A549 (cell line): Measurements from ENCODE around the gene NCAM2.

Source experiments
- CHD2 ChIP-seq: fragments of 150-350 bp; IDR thresholded peaks from 2 replicates; pipeline ENCODE4 v1.6.1; 2014; ENCODE audit warnings: low read length; ENCODE audit not compliant: partially characterized antibody
- CHD4 ChIP-seq: fragments of 200-600 bp; sonication (generic); IDR thresholded peaks from 2 replicates; pipeline ENCODE4 v1.6.1; 2016; ENCODE audit warnings: antibody characterized with exemption, mild to moderate bottlenecking, borderline replicate concordance
- CTCF ChIP-seq: fragments of >200 bp; sonication (Bioruptor Twin); formaldehyde crosslinking; IDR thresholded peaks from 3 replicates; pipeline ENCODE4 v1.5.1; 2016
- EP300 ChIP-seq, 2 experiments: fragments of >200 bp; sonication (Bioruptor Twin); formaldehyde crosslinking; IDR thresholded peaks; 2 replicates in 1 of 2; 3 replicates in 1 of 2; pipeline ENCODE4 v1.6.1; 2016 to 2017
- ESRRA ChIP-seq: fragments of 150-350 bp; IDR thresholded peaks from 2 replicates; pipeline ENCODE4 v1.6.1; 2014; ENCODE audit warnings: mild to moderate bottlenecking, low read length, borderline replicate concordance
- JUNB ChIP-seq: fragments of >200 bp; sonication (Bioruptor Twin); formaldehyde crosslinking; IDR thresholded peaks from 2 replicates; pipeline ENCODE4 v1.6.1; 2016
- MYC ChIP-seq: IDR thresholded peaks from 2 replicates; pipeline ENCODE4 v1.6.1; 2012; ENCODE audit warnings: mild to moderate bottlenecking, inconsistent platforms, low read length, improper control_type of control experiment, borderline replicate concordance
- POLR2A ChIP-seq: IDR thresholded peaks from 2 replicates; pipeline ENCODE4 v1.6.1; 2012; ENCODE audit warnings: mild to moderate bottlenecking, low read length
- RAD21 ChIP-seq, 2 experiments: fragments of >200 bp in 1 of 2; sonication (Bioruptor Twin) in 1 of 2; formaldehyde crosslinking in 1 of 2; IDR thresholded peaks in 1 of 2; conservative IDR thresholded peaks in 1 of 2; 2 replicates in 1 of 2; 3 replicates in 1 of 2; pipeline ENCODE4 v1.6.1; 2012 to 2018; ENCODE audit warnings: inconsistent platforms in 1 of 2
- RCOR1 ChIP-seq: fragments of 150-350 bp; IDR thresholded peaks from 2 replicates; pipeline ENCODE4 v1.6.1; 2014; ENCODE audit warnings: antibody characterized with exemption, low read length, low read depth
- REST ChIP-seq: fragments of 200-600 bp; sonication (generic); IDR thresholded peaks from 2 replicates; pipeline ENCODE4 v1.6.1; 2016; ENCODE audit warnings: antibody characterized with exemption, mild to moderate bottlenecking, moderate library complexity
- SREBF2 ChIP-seq: fragments of 450-650 bp; IDR thresholded peaks from 2 replicates; pipeline ENCODE4 v1.6.1; 2014; ENCODE audit warnings: mild to moderate bottlenecking, moderate library complexity
- ZC3H11A ChIP-seq: fragments of 450-650 bp; IDR thresholded peaks from 2 replicates; pipeline ENCODE4 v1.6.1; 2014; ENCODE audit warnings: antibody characterized with exemption, mild to moderate bottlenecking

DNA sequence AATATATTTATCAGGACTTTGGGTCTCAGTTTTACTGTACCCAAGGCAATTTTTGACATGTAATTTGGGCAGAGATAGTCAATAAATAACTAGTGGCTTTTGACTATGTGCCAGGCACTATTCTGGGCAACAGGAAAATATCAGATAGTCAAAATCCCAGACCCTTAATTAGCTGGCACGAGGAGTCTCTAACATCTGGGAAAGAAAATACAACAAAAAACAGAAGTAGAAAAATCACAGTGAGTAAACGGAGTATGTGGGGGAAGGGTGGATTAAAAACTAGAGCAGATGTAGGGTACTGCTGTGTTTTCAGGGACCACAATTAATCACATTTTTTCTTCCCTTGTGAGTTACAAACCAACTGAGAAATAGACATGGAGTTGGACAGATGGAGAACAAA is 217.8 kb downstream of the NCAM2 start:
- TF ChIP-seq CTCF (no peak), RAD21 (conservative IDR thresholded peaks at IDR 0.05 in 1 of 2, IDR thresholded peaks at IDR 0.05 in 1 of 2) (no peak), CHD4 (no peak), MYC (no peak), EP300 (IDR thresholded peaks at IDR 0.05) (no peak), POLR2A (no peak), SREBF2 (no peak), ZC3H11A (no peak), REST (no peak), CHD2 (no peak), ESRRA (no peak), RCOR1 (no peak), JUNB (no peak)
